CD4-positive, alpha-beta T cell (primary cell): Measurements from ENCODE around the gene RAMACL. TPM values are rescaled to one million over a fixed set of nuclear protein-coding genes. Genes with fewer than 3 reads are reported as not detected.

Source experiments
- ATAC-seq: fragments of 200-7000 bp; cut with Tn5 transposase; one replicate; pipeline ENCODE4 v1.10.0; 2022; ENCODE audit warnings: mild to moderate bottlenecking; ENCODE audit not compliant: poor library complexity
- CTCF ChIA-PET: fragments of 350-600 bp; sonication (Branson Sonifier 250); formaldehyde crosslinking; loops from one replicate; lab custom pipeline; 2021; ENCODE audit warnings: antibody characterized with exemption, inconsistent platforms; lab: Charles Lee
- POLR2A ChIA-PET: fragments of 350-600 bp; sonication (Branson Sonifier 250); formaldehyde crosslinking; loops from one replicate; lab custom pipeline; 2021; ENCODE audit warnings: antibody characterized with exemption, inconsistent platforms; lab: Charles Lee
- DNase-seq, 14 experiments: peaks; one replicate each; pipeline ENCODE4 v3.0.0-alpha.2; 2013 to 2020; ENCODE audit warnings: mixed read lengths in 2 of 14
- H3K27ac ChIP-seq, 2 donors: one replicate each; pipeline versions ENCODE4 v1.5.1 to v1.7.0; 2013; ENCODE audit warnings: low read length in 2 of 2, low read depth in 1 of 2, mild to moderate bottlenecking in 1 of 2
- H3K27me3 ChIP-seq, 2 experiments: 1 replicate in 1 of 2; 2 replicates in 1 of 2; pipeline versions ENCODE4 v1.6.1 to v1.7.0; 2013; ENCODE audit warnings: low read length in 2 of 2, control low read depth in 1 of 2, mild to moderate bottlenecking in 1 of 2, moderate library complexity in 1 of 2; ENCODE audit not compliant: insufficient read depth in 2 of 2, control insufficient read depth in 1 of 2
- H3K36me3 ChIP-seq: one replicate; pipeline ENCODE4 v1.6.1; 2013; ENCODE audit warnings: low read length, control low read depth; ENCODE audit not compliant: insufficient read depth
- H3K4me1 ChIP-seq: one replicate; pipeline ENCODE4 v1.6.1; 2013; ENCODE audit warnings: low read length, control low read depth; ENCODE audit not compliant: insufficient read depth
- H3K4me3 ChIP-seq: one replicate; pipeline ENCODE4 v1.5.1; 2013; ENCODE audit warnings: mild to moderate bottlenecking, low read length, moderate library complexity
- H3K9me3 ChIP-seq, 2 experiments: 1 replicate in 1 of 2; 2 replicates in 1 of 2; pipeline versions ENCODE4 v1.6.1 to v1.7.0; 2013; ENCODE audit warnings: low read length in 2 of 2, mild to moderate bottlenecking in 2 of 2, control low read depth in 1 of 2, moderate library complexity in 1 of 2; ENCODE audit not compliant: control insufficient read depth in 1 of 2, insufficient read depth in 1 of 2
- H3K27ac Mint-ChIP-seq: one replicate; pipeline ENCODE4 v1.8.0; 2020; ENCODE audit warnings: mixed read lengths
- H3K27me3 Mint-ChIP-seq: one replicate; pipeline ENCODE4 v1.8.0; 2021; ENCODE audit warnings: mixed read lengths
- H3K36me3 Mint-ChIP-seq: one replicate; pipeline ENCODE4 v1.8.0; 2021; ENCODE audit warnings: low read depth, mixed read lengths
- H3K4me1 Mint-ChIP-seq: one replicate; pipeline ENCODE4 v1.8.0; 2021; ENCODE audit warnings: low read depth, mixed read lengths
- H3K4me3 Mint-ChIP-seq: one replicate; pipeline ENCODE4 v1.8.0; 2020; ENCODE audit warnings: mild to moderate bottlenecking, mixed read lengths
- H3K9me3 Mint-ChIP-seq: one replicate; pipeline ENCODE4 v1.8.0; 2020; ENCODE audit warnings: mixed read lengths
- CTCF ChIP-seq: fragments of 200-600 bp; IDR thresholded peaks from one replicate; pipeline ENCODE4 v1.8.0; 2022; ENCODE audit warnings: antibody characterized with exemption, mild to moderate bottlenecking
- intact Hi-C, 2 experiments: fragments of 100-400 bp; cut with DNase I in 1 of 2; cut with micrococcal nuclease in 1 of 2; formaldehyde crosslinking; loops; one replicate each; pipeline versions ENCODE4 v1.15.1 to v1.9.0; 2023 to 2025; cut with DNase I, micrococcal nuclease
- total RNA-seq, 174 experiments: library from RNA in 2 of 174; stranded (reverse) in 2 of 174; gene quantifications; one replicate each; pipeline ENCODE4 v1.2.3 and lab custom pipeline; 2021 to 2026

RAMACL gene
- total RNA-seq, 2 experiments from 2014 or later = 0.52 to 0.75 TPM

GRCh38 chr6:166603043-166603690 is 16.7 kb upstream of the RAMACL start:
- H3K36me3 ChIP-seq = no peaks in the 10 kb centered on the region
- intact Hi-C loops = no loop called here
- no peak for TF ChIP-seq CTCF
- ChIA-PET POLR2A (no interaction called here), CTCF (no interaction called here)
- no peak for ATAC-seq
- Mint-ChIP-seq H3K36me3 (no peaks in the 10 kb centered on the region), H3K27me3 (no peaks in the 10 kb centered on the region), H3K27ac (no peak overlapping the region), H3K4me1 (no peaks in the 10 kb centered on the region), H3K4me3 (no peak overlapping the region), H3K9me3 (no peaks in the 10 kb centered on the region)
- H3K27me3 ChIP-seq = no peaks in the 10 kb centered on the region
- no peaks in the 10 kb centered on the region for H3K4me1 ChIP-seq
- no peaks in the 10 kb centered on the region for H3K9me3 ChIP-seq
- H3K27ac ChIP-seq = no peak overlapping the region
- DNase-seq = no peak
- H3K4me3 ChIP-seq = no peak overlapping the region

GRCh38 chr6:166601956-166602355 is 15.5 kb upstream of the RAMACL start:
- Histone ChIP-seq H3K27ac (no peak overlapping the region), H3K27me3 (no peaks in the 10 kb centered on the region), H3K4me1 (no peaks in the 10 kb centered on the region), H3K4me3 (no peak overlapping the region), H3K9me3 (no peaks in the 10 kb centered on the region), H3K36me3 (no peaks in the 10 kb centered on the region)
- no peaks in the 10 kb centered on the region for H3K9me3 Mint-ChIP-seq
- no peaks in the 10 kb centered on the region for H3K36me3 Mint-ChIP-seq
- ChIA-PET CTCF (no interaction called here), POLR2A (no interaction called here)
- H3K27ac Mint-ChIP-seq = no peak overlapping the region
- intact Hi-C loops = no loop called here
- ATAC-seq (no peak), DNase-seq (no peak)
- no peak overlapping the region for H3K4me3 Mint-ChIP-seq
- TF ChIP-seq CTCF = no peak
- no peaks in the 10 kb centered on the region for H3K4me1 Mint-ChIP-seq
- no peaks in the 10 kb centered on the region for H3K27me3 Mint-ChIP-seq

DNA sequence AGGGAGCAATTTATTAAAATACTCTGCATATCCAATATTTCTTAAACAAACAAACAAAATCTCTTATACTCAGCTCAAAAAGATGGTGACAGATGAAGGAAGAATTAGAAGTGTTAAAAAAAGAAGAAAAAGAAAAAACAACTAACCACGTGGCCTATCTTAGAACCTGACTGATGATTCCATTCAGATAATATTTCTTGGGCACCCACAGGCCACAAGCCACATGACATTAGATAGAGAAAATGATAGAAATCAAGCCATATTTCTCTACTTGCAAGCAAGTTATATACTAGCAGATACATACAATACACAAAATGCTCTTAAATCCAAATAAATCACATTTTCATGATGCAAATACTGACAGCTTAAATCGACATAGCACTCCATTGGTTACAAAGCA is 14.5 kb upstream of the RAMACL start:
- H3K36me3 Mint-ChIP-seq = no peaks in the 10 kb centered on the region
- intact Hi-C loops = no loop called here
- H3K9me3 Mint-ChIP-seq = no peaks in the 10 kb centered on the region
- H3K4me3 Mint-ChIP-seq = no peak overlapping the region
- no peak overlapping the region for H3K4me3 ChIP-seq
- H3K9me3 ChIP-seq = no peaks in the 10 kb centered on the region
- H3K27ac ChIP-seq = no peak overlapping the region
- H3K27me3 ChIP-seq = no peaks in the 10 kb centered on the region
- ATAC-seq (no peak), DNase-seq (no peak)
- no peak overlapping the region for H3K27ac Mint-ChIP-seq
- POLR2A ChIA-PET = no interaction called here
- H3K4me1 Mint-ChIP-seq = no peaks in the 10 kb centered on the region
- TF ChIP-seq CTCF = no peak
- no peaks in the 10 kb centered on the region for H3K36me3 ChIP-seq
- no peaks in the 10 kb centered on the region for H3K27me3 Mint-ChIP-seq
- H3K4me1 ChIP-seq = no peaks in the 10 kb centered on the region
- CTCF ChIA-PET = no interaction called here
